HT-29 (cell line): ENCODE data around the gene MS4A13. TPM values are rescaled to one million over a fixed set of nuclear protein-coding genes. Genes with fewer than 3 reads are reported as not detected.
A peak's percentile ranks its signal among the peaks of the same experiment; 100 is the strongest.
"Not testable (repeated sequence)": the region's sequence is repeated elsewhere in the genome, so short reads cannot be mapped to it uniquely, and the experiment has no call there.

Experiments used
- DNase-seq: peaks from one replicate; pipeline ENCODE4 v3.0.0-alpha.2; 2015; ENCODE audit warnings: low spot score
- total RNA-seq: library from RNA; depleted of rRNA; stranded (reverse); fragments of >200 nt; shearing (Covaris generic); gene quantifications from 2 replicates; pipeline ENCODE4 v1.2.3, GENCODE V29; 2014; rRNA removed

MS4A13 gene
- not detected in 2 replicates for total RNA-seq

GRCh38 chr11:60515144-60515855 lies at the start of gene MS4A13:
MS4A13 (plus strand) TSS chr11:60515392; CDS start chr11:60518084, 2,692 bp downstream.
- DNase-seq: no peak

GRCh38 chr11:60468829-60469228 lies 46.4 kb upstream of the MS4A13 start:
- DNase-seq: no peak

- DNase-seq: peak; percentile 22
Measured at GRCh38 chr11:60469723-60470122, 45.5 kb upstream of the MS4A13 start.

GRCh38 chr11:60477035-60477445 lies 38.2 kb upstream of the MS4A13 start:
- no peak for DNase-seq

- DNase-seq: no peak
Measured at GRCh38 chr11:60482361-60482760, 32.8 kb upstream of the MS4A13 start.

GRCh38 chr11:60485987-60486386 lies 29.2 kb upstream of the MS4A13 start:
- peak; percentile 89 for DNase-seq

- DNase-seq: no peak
Measured at GRCh38 chr11:60492488-60493009, 22.6 kb upstream of the MS4A13 start, which contains the start of gene MS4A12. MS4A12 (plus strand) TSS chr11:60492778; CDS start chr11:60497319, 4,541 bp downstream.

GRCh38 chr11:60493454-60493853 lies 21.7 kb upstream of the MS4A13 start:
- no peak for DNase-seq

- DNase-seq: no peak
Measured at GRCh38 chr11:60498399-60498798, 16.8 kb upstream of the MS4A13 start.

GRCh38 chr11:60498853-60499252 lies 16.3 kb upstream of the MS4A13 start:
- peak; percentile 16 for DNase-seq

GRCh38 chr11:60500276-60500910 lies 14.8 kb upstream of the MS4A13 start:
- DNase-seq: no peak

GRCh38 chr11:60502221-60502775 lies 12.9 kb upstream of the MS4A13 start:
- peak; percentile 61 for DNase-seq

- DNase-seq: no peak
Measured at GRCh38 chr11:60504219-60504905, 10.8 kb upstream of the MS4A13 start.

- not testable (repeated sequence) for DNase-seq
Measured at GRCh38 chr11:60509609-60510008, 5.6 kb upstream of the MS4A13 start.

GRCh38 chr11:60510209-60510608 lies 5.0 kb upstream of the MS4A13 start:
- not testable (repeated sequence) for DNase-seq

GRCh38 chr11:60511393-60511792 lies 3.8 kb upstream of the MS4A13 start:
- no peak for DNase-seq

GRCh38 chr11:60512651-60513225 lies 2.5 kb upstream of the MS4A13 start:
- DNase-seq: no peak

- no peak for DNase-seq
Measured at GRCh38 chr11:60513496-60514460, 1.4 kb upstream of the MS4A13 start.

GRCh38 chr11:60528465-60528864 lies 13.3 kb downstream of the MS4A13 start:
- DNase-seq: no peak

- DNase-seq: no peak
Measured at GRCh38 chr11:60528934-60529333, 13.7 kb downstream of the MS4A13 start.
